ENCODE results near the gene ROR1. TPM values are rescaled to one million over a fixed set of nuclear protein-coding genes. Genes with fewer than 3 reads are reported as not detected.
"Not testable (repeated sequence)": the region's sequence is repeated elsewhere in the genome, so short reads cannot be mapped to it uniquely, and the experiment has no call there.

Gene ROR1
- total and polyA plus RNA-seq, 2 of the 13 experiments (the other 11 are each of a cell fraction or from before 2014, with no cell fraction given): 0.58 to 2.3 TPM

GRCh38 chr1:63825111-63825510, 51.3 kb downstream of the ROR1 start:
- Histone ChIP-seq H2AFZ (ENCODE audit: low read length) (no peak overlapping the region), H3K9ac (ENCODE audit: insufficient read depth, low read depth, low read length) (no peak overlapping the region), H4K20me1 (ENCODE audit: insufficient read depth, low read length) (no peaks in the 10 kb centered on the region), H3K27ac (ENCODE audit: extremely low read length, insufficient read depth, low read length) (no peak overlapping the region), H3K79me2 (ENCODE audit: insufficient read depth, low read length) (no peaks in the 10 kb centered on the region), H3K4me3 (replicated peaks in 1 of 3; ENCODE audit: insufficient read depth in 1 of 3, low read depth in 2 of 3, low read length in 3 of 3) (no peak overlapping the region), H3K27me3 (ENCODE audit: control insufficient read depth in 1 of 2, insufficient read depth in 2 of 2, low read length in 2 of 2) (no peaks in the 10 kb centered on the region), H3K36me3 (replicated peaks in 1 of 2; ENCODE audit: control insufficient read depth in 1 of 2, insufficient read depth in 2 of 2, low read length in 2 of 2) (no peaks in the 10 kb centered on the region), H3K4me2 (ENCODE audit: low read depth, low read length) (no peak overlapping the region), H3K4me1 (ENCODE audit: insufficient read depth, low read length) (no peaks in the 10 kb centered on the region), H3K9me3 (ENCODE audit: low read length) (no peaks in the 10 kb centered on the region)
- POLR2A ChIA-PET: no interaction called here
- CTCF ChIA-PET (ENCODE audit: low intra/inter-chr PET ratio, low total read pairs): no interaction called here
- 15% methylated on average over 1 of the region's 1 CpG for WGBS (ENCODE audit: low lambda C conversion rate)
- intact Hi-C loops (cut with micrococcal nuclease; ENCODE audit: unreplicated experiment): no loop called here
- TF ChIP-seq HNRNPL (IDR thresholded peaks at IDR 0.05; ENCODE audit: low read depth, low read length): no peak
- no peak for TF ChIP-seq ZNF839 (CRISPR knock-in tag; IDR thresholded peaks at IDR 0.05; ENCODE audit: borderline replicate concordance)
- no peak for TF ChIP-seq RARG (CRISPR knock-in tag; IDR thresholded peaks at IDR 0.05; ENCODE audit: low read depth)
- no peak for TF ChIP-seq ZNF501 (CRISPR knock-in tag; IDR thresholded peaks at IDR 0.05)
- no peak for TF ChIP-seq TCF7L2 (IDR thresholded peaks at IDR 0.05; ENCODE audit: low read depth, low read length)
- TF ChIP-seq RFX3 (CRISPR knock-in tag; IDR thresholded peaks at IDR 0.05): no peak
- TF ChIP-seq FIP1L1 (IDR thresholded peaks at IDR 0.05; ENCODE audit: borderline replicate concordance, insufficient read depth, low read depth, low read length): no peak
- TF ChIP-seq, protein P1, sequence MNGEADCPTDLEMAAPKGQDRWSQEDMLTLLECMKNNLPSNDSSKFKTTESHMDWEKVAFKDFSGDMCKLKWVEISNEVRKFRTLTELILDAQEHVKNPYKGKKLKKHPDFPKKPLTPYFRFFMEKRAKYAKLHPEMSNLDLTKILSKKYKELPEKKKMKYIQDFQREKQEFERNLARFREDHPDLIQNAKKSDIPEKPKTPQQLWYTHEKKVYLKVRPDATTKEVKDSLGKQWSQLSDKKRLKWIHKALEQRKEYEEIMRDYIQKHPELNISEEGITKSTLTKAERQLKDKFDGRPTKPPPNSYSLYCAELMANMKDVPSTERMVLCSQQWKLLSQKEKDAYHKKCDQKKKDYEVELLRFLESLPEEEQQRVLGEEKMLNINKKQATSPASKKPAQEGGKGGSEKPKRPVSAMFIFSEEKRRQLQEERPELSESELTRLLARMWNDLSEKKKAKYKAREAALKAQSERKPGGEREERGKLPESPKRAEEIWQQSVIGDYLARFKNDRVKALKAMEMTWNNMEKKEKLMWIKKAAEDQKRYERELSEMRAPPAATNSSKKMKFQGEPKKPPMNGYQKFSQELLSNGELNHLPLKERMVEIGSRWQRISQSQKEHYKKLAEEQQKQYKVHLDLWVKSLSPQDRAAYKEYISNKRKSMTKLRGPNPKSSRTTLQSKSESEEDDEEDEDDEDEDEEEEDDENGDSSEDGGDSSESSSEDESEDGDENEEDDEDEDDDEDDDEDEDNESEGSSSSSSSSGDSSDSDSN (CRISPR knock-in tag; IDR thresholded peaks at IDR 0.05): no peak
- TF ChIP-seq, protein P2, sequence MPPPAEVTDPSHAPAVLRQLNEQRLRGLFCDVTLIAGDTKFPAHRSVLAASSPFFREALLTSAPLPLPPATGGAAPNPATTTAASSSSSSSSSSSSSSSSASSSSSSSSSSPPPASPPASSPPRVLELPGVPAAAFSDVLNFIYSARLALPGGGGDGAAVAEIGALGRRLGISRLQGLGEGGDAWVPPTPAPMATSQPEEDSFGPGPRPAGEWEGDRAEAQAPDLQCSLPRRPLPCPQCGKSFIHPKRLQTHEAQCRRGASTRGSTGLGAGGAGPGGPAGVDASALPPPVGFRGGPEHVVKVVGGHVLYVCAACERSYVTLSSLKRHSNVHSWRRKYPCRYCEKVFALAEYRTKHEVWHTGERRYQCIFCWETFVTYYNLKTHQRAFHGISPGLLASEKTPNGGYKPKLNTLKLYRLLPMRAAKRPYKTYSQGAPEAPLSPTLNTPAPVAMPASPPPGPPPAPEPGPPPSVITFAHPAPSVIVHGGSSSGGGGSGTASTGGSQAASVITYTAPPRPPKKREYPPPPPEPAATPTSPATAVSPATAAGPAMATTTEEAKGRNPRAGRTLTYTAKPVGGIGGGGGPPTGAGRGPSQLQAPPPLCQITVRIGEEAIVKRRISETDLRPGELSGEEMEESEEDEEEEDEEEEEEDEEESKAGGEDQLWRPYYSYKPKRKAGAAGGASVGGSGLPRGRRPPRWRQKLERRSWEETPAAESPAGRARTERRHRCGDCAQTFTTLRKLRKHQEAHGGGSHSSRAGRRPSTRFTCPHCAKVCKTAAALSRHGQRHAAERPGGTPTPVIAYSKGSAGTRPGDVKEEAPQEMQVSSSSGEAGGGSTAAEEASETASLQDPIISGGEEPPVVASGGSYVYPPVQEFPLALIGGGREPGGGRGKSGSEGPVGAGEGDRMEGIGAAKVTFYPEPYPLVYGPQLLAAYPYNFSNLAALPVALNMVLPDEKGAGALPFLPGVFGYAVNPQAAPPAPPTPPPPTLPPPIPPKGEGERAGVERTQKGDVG (CRISPR knock-in tag; IDR thresholded peaks at IDR 0.05; ENCODE audit: borderline replicate concordance): no peak
- TF ChIP-seq ZNF589 (CRISPR knock-in tag; conservative IDR thresholded peaks at IDR 0.05): no peak
- DNase-seq (ENCODE audit: low spot score): no peak
- no peak for ATAC-seq
- no TSS peak for BruUV-seq (replicated peaks)
- in situ Hi-C loops (cut with HindIII; ENCODE audit: extremely low pct_ligation_motif_present, low pct_unique_long_range_greater_than_20kb): no loop called here
- no peak for FAIRE-seq

GRCh38 chr1:63826246-63826861, 52.5 kb downstream of the ROR1 start:
- POLR2A ChIA-PET; H3K4me1 ChIP-seq (ENCODE audit: insufficient read depth, low read length); H3K4me3 ChIP-seq (replicated peaks in 1 of 3; ENCODE audit: insufficient read depth in 1 of 3, low read depth in 2 of 3, low read length in 3 of 3); H3K9me3 ChIP-seq (ENCODE audit: low read length); intact Hi-C loops (cut with micrococcal nuclease; ENCODE audit: unreplicated experiment); H3K27me3 ChIP-seq (ENCODE audit: control insufficient read depth in 1 of 2, insufficient read depth in 2 of 2, low read length in 2 of 2); CTCF ChIA-PET (ENCODE audit: low intra/inter-chr PET ratio, low total read pairs); H3K9ac ChIP-seq (ENCODE audit: insufficient read depth, low read depth, low read length); DNase-seq (ENCODE audit: low spot score); ATAC-seq; FAIRE-seq; H3K79me2 ChIP-seq (ENCODE audit: insufficient read depth, low read length); H3K36me3 ChIP-seq (replicated peaks in 1 of 2; ENCODE audit: control insufficient read depth in 1 of 2, insufficient read depth in 2 of 2, low read length in 2 of 2); in situ Hi-C loops (cut with HindIII; ENCODE audit: extremely low pct_ligation_motif_present, low pct_unique_long_range_greater_than_20kb); H2AFZ ChIP-seq (ENCODE audit: low read length); BruUV-seq (replicated peaks); H4K20me1 ChIP-seq (ENCODE audit: insufficient read depth, low read length); H3K4me2 ChIP-seq (ENCODE audit: low read depth, low read length); H3K27ac ChIP-seq (ENCODE audit: extremely low read length, insufficient read depth, low read length): not testable (repeated sequence)

All from HepG2 (cell line).